NCI-H187 treated with DMSO at 0.1 percent for 48 hours (cell line): ENCODE results near the gene MBD5.

Experiments used
- DNase-seq: peaks from one replicate; lab custom pipeline; 2025; lab: John Stamatoyannopoulos, UW

The MBD5 gene

DNA sequence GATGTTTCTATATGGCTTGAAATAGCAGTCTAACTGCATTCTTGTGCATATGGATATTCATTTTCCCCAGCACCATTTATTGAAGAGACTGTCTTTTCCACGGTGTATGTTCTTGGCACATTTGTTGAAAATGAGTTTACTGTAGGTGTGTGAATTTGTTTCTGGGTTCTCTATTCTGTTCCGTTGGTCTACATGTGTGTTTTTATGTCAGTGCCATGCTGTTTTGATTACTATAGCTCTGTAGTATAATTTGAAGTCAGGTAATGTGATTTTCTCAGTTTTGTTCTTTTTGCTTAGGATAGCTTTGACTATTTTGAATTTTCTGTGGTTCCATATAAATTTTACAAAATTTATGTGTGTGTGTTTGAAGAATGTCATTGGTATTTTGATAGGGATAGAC, 201.0 kb downstream of the MBD5 start:
- no peak for DNase-seq

- no peak for DNase-seq
Observed at GRCh38 chr2:148231858-148232257, 211.0 kb downstream of the MBD5 start.

DNA sequence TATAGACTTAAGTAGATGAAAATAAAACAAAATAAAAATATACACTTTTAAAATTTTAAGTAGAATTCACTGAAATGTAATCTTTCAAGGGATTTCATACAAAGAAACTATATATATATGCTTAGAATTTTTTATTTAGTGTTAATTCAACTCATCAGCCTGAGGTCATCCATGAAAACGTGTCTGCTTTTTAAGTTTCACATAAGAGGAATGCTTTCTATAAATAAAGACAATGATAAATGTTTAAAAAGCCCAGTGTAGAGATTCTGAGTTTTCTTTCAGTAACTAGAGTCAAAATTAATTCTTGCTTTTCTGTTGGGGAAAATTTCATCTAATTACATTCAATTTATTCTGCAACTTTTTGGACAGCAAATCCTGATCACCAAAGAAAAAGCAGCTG, 213.3 kb downstream of the MBD5 start:
- DNase-seq, result no peak

- no peak for DNase-seq
Observed at GRCh38 chr2:148237911-148238310, 217.0 kb downstream of the MBD5 start.

GRCh38 chr2:148238561-148238960, 217.7 kb downstream of the MBD5 start:
- no peak for DNase-seq

DNA sequence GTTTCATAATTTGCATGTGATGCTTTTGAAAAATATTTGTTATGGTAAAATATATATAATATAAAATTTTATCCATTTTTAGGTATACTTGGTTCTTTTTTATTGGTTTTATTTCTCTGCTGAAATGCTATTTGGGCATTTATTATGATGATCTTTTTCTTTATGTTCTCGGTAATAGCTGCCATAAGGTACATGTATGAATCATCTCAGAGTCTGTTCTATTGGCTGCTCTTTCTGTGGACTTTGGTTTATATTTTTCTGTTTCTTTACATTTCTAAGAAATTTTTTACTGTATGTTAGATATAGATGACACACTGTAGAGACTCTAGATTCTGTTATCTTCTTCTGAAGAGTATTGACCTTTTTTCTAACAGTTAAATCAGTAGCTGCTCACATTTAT, 219.9 kb downstream of the MBD5 start:
- no peak for DNase-seq

DNA sequence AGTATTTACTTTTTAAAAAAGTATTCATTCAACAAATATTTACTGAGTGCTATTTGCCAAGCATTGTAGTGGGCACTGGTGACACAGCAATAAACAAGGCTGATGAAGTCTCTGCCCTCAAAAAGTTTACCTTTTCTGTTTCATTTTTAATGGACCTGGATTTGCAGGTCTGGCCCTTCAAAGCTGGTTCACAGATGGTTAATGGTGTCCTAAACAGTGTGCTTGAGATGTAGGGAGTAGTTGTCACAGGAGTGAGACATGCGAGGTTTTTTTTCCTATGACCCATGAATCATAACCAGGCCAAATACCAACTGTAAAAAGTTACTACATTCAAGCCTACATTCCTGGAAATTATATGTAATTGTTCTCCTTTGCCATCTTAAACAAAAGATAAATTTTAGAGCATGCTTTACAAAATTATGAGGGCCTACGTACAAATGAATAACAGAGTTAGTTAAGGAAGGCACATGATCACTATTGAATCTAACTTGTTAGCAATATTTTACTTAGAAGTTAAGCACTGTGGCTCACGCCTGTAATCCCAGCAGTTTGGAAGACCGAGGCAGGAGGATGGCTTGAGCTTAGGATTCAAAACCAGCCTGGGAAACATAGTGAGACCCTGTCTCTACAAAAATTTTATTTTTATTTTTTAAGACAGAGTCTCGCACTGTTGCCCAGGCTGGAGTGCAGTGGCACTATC, 223.9 kb downstream of the MBD5 start:
- DNase-seq, result no peak

GRCh38 chr2:148251993-148252392, 231.1 kb downstream of the MBD5 start:
- DNase-seq, result no peak

DNA sequence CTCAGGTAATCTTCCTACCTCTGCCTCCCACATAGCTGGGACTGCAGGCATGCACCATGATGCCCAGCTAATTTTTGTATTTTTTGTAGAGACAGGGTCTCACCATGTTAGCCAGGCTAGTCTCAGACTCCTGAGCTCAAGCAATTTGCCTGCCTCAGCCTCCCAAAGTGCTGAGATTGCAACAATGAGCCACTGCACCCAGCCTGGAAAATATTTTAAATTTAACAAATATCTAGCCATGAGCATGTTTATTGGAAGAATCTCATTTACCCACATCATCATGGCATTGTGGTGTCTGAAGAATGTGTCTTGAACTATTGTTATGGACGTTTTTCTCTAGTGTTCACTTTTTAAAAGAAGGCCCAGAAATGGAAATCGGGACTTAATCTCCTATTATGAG, 231.8 kb downstream of the MBD5 start:
- DNase-seq, result no peak

DNA sequence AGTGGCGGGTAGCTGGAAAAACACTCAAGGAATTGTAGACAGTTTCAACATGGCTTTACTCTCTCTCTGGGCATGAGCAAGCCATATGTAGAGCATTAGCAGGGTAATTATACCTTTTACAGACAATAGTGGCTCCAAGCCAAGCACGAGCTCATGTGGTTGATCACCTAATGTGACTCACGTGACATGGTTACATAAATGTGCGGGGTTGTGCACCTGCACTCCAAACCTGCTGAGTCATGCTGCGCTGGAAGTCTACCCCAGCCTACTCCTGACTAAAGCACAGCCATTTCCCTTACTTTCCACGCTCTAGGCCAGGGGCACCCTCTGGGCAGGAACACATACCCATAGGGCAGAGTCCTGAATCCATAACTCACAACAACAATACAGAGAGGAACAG, 232.8 kb downstream of the MBD5 start:
- DNase-seq, result no peak

GRCh38 chr2:148255929-148256328, 235.0 kb downstream of the MBD5 start:
- no peak for DNase-seq

DNA sequence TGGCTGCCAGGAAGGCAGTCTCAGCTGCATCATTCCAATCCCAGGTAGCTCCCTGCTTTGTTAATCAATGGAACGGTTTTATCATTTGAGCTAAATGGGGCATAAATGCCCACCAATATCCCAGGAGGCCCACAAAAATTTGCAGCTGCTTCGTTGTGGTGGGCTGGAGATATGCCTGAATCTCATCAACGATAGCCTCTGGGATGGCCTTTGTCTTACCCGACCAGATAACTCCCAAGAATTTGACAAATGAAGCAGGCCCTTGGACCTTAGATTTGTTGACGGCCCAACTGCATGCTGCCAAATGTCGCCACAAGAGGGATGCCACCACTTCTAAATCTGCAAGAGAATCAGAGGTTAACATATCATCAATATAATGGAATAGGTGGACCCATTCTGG, 236.4 kb downstream of the MBD5 start:
- no peak for DNase-seq

DNA sequence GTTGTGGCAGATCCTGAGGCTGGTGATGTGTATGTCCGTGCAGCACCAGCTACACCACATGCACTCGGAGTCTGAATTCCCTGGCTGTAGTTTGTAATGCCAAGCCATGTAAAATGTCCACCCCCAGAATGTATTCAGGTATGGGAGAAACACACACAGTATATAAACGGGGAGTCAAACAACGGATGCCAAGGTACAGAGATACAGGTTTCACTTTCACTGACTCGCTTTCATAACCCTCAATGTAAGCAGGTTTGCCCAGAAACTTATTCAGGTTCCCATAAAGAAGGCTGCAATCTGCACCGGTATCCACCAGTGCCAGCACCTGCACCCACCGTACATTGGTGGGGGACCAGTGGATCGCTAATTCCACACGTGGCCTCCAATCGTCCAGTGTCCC, 237.2 kb downstream of the MBD5 start:
- DNase-seq, result no peak

DNA sequence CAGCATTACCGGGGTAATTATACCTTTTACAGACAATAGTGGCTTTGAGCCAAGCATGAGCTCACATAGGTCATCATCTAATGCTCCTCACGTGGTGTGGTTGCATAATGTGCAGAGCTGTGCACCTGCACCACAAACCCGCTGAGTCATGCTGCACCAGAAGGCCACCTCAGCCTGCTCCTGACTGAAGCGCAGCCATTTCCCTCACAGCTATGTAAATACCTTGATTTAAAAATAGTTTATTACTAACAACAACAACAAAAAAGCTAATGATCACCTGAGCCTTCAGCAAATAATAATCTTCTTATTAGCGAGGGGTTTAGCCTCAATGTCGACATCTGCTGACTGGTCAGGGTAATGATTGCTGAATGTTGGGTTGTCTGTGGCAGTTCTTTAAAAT, 238.8 kb downstream of the MBD5 start:
- DNase-seq, result no peak

GRCh38 chr2:148263890-148264289, 243.0 kb downstream of the MBD5 start:
- no peak for DNase-seq

- DNase-seq, result no peak
Observed at GRCh38 chr2:148273158-148273691, 252.3 kb downstream of the MBD5 start.

GRCh38 chr2:148279216-148279615, 258.3 kb downstream of the MBD5 start:
- DNase-seq, result no peak

DNA sequence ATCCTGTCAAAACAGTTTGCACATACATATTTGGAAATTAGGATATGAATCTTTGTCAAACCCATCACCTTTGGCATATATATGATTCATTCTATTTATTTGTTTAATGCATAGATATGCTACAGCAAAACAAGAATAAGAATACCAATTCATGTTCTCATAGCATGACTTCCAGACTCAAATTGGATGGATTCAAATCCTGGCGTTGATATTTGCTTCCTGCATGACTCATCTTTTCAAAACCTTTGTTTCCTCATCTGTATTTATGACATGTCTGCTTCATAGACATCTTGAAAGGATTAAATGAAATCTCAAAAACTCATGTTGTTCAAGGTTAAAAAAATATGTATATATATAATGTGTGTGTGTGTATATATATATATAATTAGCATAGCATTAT, 261.3 kb downstream of the MBD5 start:
- DNase-seq, result no peak

DNA sequence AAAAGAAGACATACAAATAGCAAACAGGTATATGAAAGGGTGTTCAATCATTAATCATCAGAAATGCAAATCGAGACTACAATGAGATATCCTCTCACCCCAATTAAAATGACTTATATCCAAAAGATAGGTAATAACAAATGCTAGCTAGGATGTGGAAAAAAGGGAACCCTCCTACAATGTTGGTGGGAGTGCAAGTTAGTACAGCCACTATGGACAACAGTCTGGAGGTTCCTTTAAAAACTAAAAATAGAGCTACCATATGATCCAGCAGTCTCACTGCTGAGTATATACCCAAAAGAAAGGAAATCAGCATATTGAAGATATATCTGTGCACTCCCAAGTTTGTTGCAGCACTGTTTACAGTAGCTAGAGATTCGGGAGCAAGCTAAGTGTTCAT, 271.5 kb downstream of the MBD5 start:
- no peak for DNase-seq

DNA sequence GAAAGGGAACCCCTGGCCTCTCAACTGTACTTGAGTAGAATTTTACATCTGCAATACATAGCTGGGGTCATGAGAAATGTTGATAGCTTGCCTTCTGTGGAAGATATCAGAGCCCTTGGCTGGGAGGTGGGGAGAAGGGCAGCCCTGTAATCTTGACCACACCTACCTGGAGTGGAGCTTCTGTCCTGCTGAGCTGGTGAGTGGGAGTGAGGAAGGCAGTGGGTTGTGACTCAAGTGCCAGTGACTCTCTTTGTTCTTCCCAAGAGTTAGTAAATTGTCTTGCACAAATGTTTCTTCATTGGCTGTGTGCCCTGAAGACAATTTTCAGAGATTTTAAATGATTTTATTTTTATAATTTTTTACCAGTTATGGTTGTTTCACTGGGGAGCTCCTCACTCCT, 277.3 kb downstream of the MBD5 start:
- DNase-seq, result no peak

DNA sequence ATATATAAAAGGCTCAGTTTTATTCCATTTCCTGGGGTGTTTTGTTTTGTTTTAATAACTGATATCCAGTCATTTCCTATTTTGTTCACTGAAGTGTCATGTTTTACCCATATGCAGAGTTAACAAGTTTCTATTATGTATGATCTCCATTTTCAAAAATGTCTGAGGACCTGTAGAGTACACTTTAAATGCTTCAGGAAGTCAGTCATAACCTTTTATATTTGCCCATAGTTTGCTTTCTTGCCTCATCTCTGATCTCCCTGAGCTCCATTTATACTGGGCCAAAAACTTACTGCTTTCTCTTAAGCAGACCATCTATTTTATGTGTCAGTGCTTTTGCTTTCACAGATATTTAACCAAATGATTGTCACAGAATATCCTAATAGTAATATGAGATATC, 278.7 kb downstream of the MBD5 start:
- no peak for DNase-seq

DNA sequence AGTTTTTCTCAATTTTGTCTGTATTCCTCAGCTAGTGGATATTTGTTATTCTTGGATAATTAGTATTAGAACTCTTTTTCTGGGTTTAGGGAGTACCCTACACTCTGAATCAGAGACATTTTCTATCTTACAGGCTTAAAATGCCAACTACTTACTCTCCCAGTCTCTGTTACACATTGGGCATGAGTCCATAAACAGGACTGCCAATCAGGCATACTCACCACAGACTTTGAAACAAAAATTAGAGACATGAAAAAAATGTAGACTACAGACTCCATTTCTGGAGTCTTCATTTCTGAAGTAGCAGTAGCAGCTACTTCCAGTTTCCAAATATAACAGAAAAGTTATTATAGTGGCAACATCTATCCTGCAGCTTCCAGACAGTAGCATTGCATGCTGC, 279.7 kb downstream of the MBD5 start:
- DNase-seq, result no peak

DNA sequence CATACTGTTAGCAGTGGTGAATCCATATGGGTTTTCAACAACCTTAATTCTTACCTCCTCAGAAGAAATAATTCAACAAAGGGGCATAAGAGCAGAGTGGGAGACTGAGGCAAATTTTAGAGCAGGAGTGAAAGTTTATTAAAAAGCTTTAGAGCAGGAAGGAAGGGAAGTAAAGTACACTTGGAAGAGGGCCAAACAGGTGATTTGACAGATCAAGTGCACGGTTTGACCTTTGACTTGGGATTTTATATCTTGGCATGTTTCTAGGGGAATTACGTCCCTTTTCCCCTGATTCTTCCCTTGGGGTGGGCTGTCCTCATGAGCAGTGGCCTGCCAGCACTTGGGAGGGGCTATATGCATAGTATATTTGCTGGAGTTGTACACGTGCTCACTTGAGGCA, 280.5 kb downstream of the MBD5 start:
- no peak for DNase-seq

- DNase-seq, result no peak
Observed at GRCh38 chr2:148302526-148302925, 281.6 kb downstream of the MBD5 start.
